KG1 (cell line): ENCODE results near the gene CASP3.
"Not testable (repeated sequence)": the region's sequence is repeated elsewhere in the genome, so short reads cannot be mapped to it uniquely, and the experiment has no call there.

Experiments used
- DNase-seq: peaks from one replicate; lab custom pipeline; 2025; lab: John Stamatoyannopoulos, UW

Gene CASP3

GRCh38 chr4:184596617-184597185 is 52.5 kb downstream of the CASP3 start:
- DNase-seq: no peak

GRCh38 chr4:184596044-184596616 is 53.1 kb downstream of the CASP3 start:
- no peak for DNase-seq

GRCh38 chr4:184595430-184595829 is 53.8 kb downstream of the CASP3 start:
- no peak for DNase-seq

GRCh38 chr4:184593461-184593860 is 55.8 kb downstream of the CASP3 start:
- no peak for DNase-seq

GRCh38 chr4:184591747-184592270 is 57.4 kb downstream of the CASP3 start:
- DNase-seq: not testable (repeated sequence)

- no peak for DNase-seq
These were observed 58.1 kb downstream of the CASP3 start for GRCh38 chr4:184591070-184591677.

- DNase-seq: no peak
These were observed 59.1 kb downstream of the CASP3 start for GRCh38 chr4:184590196-184590595.

GRCh38 chr4:184588893-184589292 is 60.4 kb downstream of the CASP3 start:
- no peak for DNase-seq

- DNase-seq: no peak
These were observed 61.5 kb downstream of the CASP3 start for GRCh38 chr4:184587701-184588100.

GRCh38 chr4:184587221-184587620 is 62.0 kb downstream of the CASP3 start:
- DNase-seq: no peak

GRCh38 chr4:184583738-184584502 is 65.3 kb downstream of the CASP3 start:
- no peak for DNase-seq
